ENCODE data around the gene DDX3X.
"Not testable (repeated sequence)": the region's sequence is repeated elsewhere in the genome, so short reads cannot be mapped to it uniquely, and the experiment has no call there.

DDX3X gene

GRCh38 chrX:41351923-41352322 is 18.0 kb downstream of the DDX3X start:
- H3K4me2 ChIP-seq (ENCODE audit: low read length): no peak overlapping the region
- no peak overlapping the region for H2BK15ac ChIP-seq (replicated peaks; ENCODE audit: low read depth)
- H3K4me1 ChIP-seq (ENCODE audit: control insufficient read depth, low read depth, low read length): no peaks in the 10 kb centered on the region
- no peak for DNase-seq
- WGBS (ENCODE audit: extremely low coverage, insufficient coverage, low lambda C conversion rate): no CpG with 5 or more reads among the region's 3 CpGs
- no peaks in the 10 kb centered on the region for H3K79me2 ChIP-seq (ENCODE audit: control insufficient read depth, insufficient read depth, low read length)
- H3K27me3 ChIP-seq (ENCODE audit: insufficient read depth, low read length, poor library complexity): no peaks in the 10 kb centered on the region
- no peak overlapping the region for H3K4me3 ChIP-seq (ENCODE audit: low read length)
- H3K18ac ChIP-seq (ENCODE audit: low read length): no peak overlapping the region
- H3K79me1 ChIP-seq (ENCODE audit: low read length): no peaks in the 10 kb centered on the region
- H3K9ac ChIP-seq (ENCODE audit: low read length): no peak overlapping the region
- no peak overlapping the region for H2BK5ac ChIP-seq (ENCODE audit: low read length)
- no peak overlapping the region for H3K4ac ChIP-seq (ENCODE audit: low read depth, low read length)
- no peak overlapping the region for H3K27ac ChIP-seq (ENCODE audit: low read depth, low read length)
- H4K8ac ChIP-seq (ENCODE audit: low read depth, low read length): no peak overlapping the region
- H3K56ac ChIP-seq (ENCODE audit: low read length): no peak overlapping the region
- H2AK5ac ChIP-seq (ENCODE audit: low read length): no peak overlapping the region
- no peak overlapping the region for H4K5ac ChIP-seq (ENCODE audit: low read length)
- peaks cover 2% of the 10 kb centered on the region for H3K36me3 ChIP-seq (ENCODE audit: control insufficient read depth, insufficient read depth, low read length)
- no peak overlapping the region for H2BK120ac ChIP-seq (ENCODE audit: low read depth, low read length)
- H3K23ac ChIP-seq (ENCODE audit: low read length): no peak overlapping the region

DNA sequence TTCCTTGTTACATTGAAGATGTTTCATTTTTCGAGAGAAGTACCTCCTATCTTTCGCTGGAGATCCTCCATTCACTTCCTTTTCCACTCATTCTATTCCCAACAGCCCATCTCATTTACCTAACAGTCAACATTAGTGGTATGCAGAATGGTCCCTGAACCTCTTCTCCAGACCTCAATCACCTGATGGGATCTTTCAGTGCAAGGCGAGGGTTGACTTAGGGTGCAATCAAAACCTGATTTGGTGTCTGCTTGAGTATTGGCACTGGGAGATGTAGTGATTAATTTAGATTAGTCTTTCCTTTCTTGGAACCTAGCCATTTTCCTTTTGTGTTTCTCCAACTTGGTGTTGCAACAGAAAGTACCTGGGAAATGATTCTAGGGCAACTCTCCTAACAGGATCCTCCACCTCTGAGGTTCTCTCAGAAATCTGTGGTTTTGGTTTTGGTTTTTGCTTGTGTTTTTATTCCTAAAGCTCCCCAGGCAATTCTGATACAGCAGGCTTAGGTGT is 18.4 kb downstream of the DDX3X start:
- no peak for DNase-seq
- no peaks in the 10 kb centered on the region for H3K79me1 ChIP-seq (ENCODE audit: low read length)
- no peak overlapping the region for H2AK5ac ChIP-seq (ENCODE audit: low read length)
- H3K4ac ChIP-seq (ENCODE audit: low read depth, low read length): no peak overlapping the region
- peaks cover 2% of the 10 kb centered on the region for H3K36me3 ChIP-seq (ENCODE audit: control insufficient read depth, insufficient read depth, low read length)
- no peak overlapping the region for H3K4me2 ChIP-seq (ENCODE audit: low read length)
- no peaks in the 10 kb centered on the region for H3K27me3 ChIP-seq (ENCODE audit: insufficient read depth, low read length, poor library complexity)
- H3K56ac ChIP-seq (ENCODE audit: low read length): no peak overlapping the region
- no peak overlapping the region for H3K27ac ChIP-seq (ENCODE audit: low read depth, low read length)
- H3K9ac ChIP-seq (ENCODE audit: low read length): no peak overlapping the region
- H2BK120ac ChIP-seq (ENCODE audit: low read depth, low read length): no peak overlapping the region
- H3K79me2 ChIP-seq (ENCODE audit: control insufficient read depth, insufficient read depth, low read length): no peaks in the 10 kb centered on the region
- no peak overlapping the region for H4K8ac ChIP-seq (ENCODE audit: low read depth, low read length)
- H4K5ac ChIP-seq (ENCODE audit: low read length): no peak overlapping the region
- H2BK5ac ChIP-seq (ENCODE audit: low read length): no peak overlapping the region
- H3K4me3 ChIP-seq (ENCODE audit: low read length): no peak overlapping the region
- H3K23ac ChIP-seq (ENCODE audit: low read length): no peak overlapping the region
- no CpG with 5 or more reads among the region's 3 CpGs for WGBS (ENCODE audit: extremely low coverage, insufficient coverage, low lambda C conversion rate)
- H2BK15ac ChIP-seq (replicated peaks; ENCODE audit: low read depth): no peak overlapping the region
- no peaks in the 10 kb centered on the region for H3K4me1 ChIP-seq (ENCODE audit: control insufficient read depth, low read depth, low read length)
- no peak overlapping the region for H3K18ac ChIP-seq (ENCODE audit: low read length)

GRCh38 chrX:41353985-41354384 is 20.0 kb downstream of the DDX3X start:
- Histone ChIP-seq H3K4me1 (ENCODE audit: control insufficient read depth, low read depth, low read length) (no peaks in the 10 kb centered on the region), H3K4me2 (ENCODE audit: low read length) (no peak overlapping the region), H3K4ac (ENCODE audit: low read depth, low read length) (no peak overlapping the region), H3K4me3 (ENCODE audit: low read length) (no peak overlapping the region), H3K9ac (ENCODE audit: low read length) (no peak overlapping the region), H3K36me3 (ENCODE audit: control insufficient read depth, insufficient read depth, low read length) (no peaks in the 10 kb centered on the region), H3K27ac (ENCODE audit: low read depth, low read length) (no peak overlapping the region), H4K5ac (ENCODE audit: low read length) (no peak overlapping the region), H2BK120ac (ENCODE audit: low read depth, low read length) (no peak overlapping the region), H3K79me2 (ENCODE audit: control insufficient read depth, insufficient read depth, low read length) (no peaks in the 10 kb centered on the region), H3K27me3 (ENCODE audit: insufficient read depth, low read length, poor library complexity) (no peaks in the 10 kb centered on the region), H2BK5ac (ENCODE audit: low read length) (no peak overlapping the region), H2BK15ac (replicated peaks; ENCODE audit: low read depth) (no peak overlapping the region), H3K23ac (ENCODE audit: low read length) (no peak overlapping the region), H2AK5ac (ENCODE audit: low read length) (no peak overlapping the region), H3K18ac (ENCODE audit: low read length) (no peak overlapping the region), H3K56ac (ENCODE audit: low read length) (no peak overlapping the region), H3K79me1 (ENCODE audit: low read length) (no peaks in the 10 kb centered on the region), H4K8ac (ENCODE audit: low read depth, low read length) (no peak overlapping the region)
- DNase-seq: no peak
- WGBS (ENCODE audit: extremely low coverage, insufficient coverage, low lambda C conversion rate): no CpG with 5 or more reads among the region's 3 CpGs

GRCh38 chrX:41369152-41369551 is 35.2 kb downstream of the DDX3X start:
- Histone ChIP-seq H2BK15ac (replicated peaks; ENCODE audit: low read depth) (no peak overlapping the region), H3K79me1 (ENCODE audit: low read length) (no peaks in the 10 kb centered on the region), H3K4me2 (ENCODE audit: low read length) (no peak overlapping the region), H2AK5ac (ENCODE audit: low read length) (no peak overlapping the region), H3K79me2 (ENCODE audit: control insufficient read depth, insufficient read depth, low read length) (no peaks in the 10 kb centered on the region), H3K4me3 (ENCODE audit: low read length) (no peak overlapping the region), H3K56ac (ENCODE audit: low read length) (no peak overlapping the region), H3K4ac (ENCODE audit: low read depth, low read length) (no peak overlapping the region), H3K9ac (ENCODE audit: low read length) (no peak overlapping the region), H2BK5ac (ENCODE audit: low read length) (no peak overlapping the region), H3K18ac (ENCODE audit: low read length) (no peak overlapping the region), H3K27me3 (ENCODE audit: insufficient read depth, low read length, poor library complexity) (no peaks in the 10 kb centered on the region), H4K8ac (ENCODE audit: low read depth, low read length) (no peak overlapping the region), H2BK120ac (ENCODE audit: low read depth, low read length) (no peak overlapping the region), H3K4me1 (ENCODE audit: control insufficient read depth, low read depth, low read length) (no peaks in the 10 kb centered on the region), H3K27ac (ENCODE audit: low read depth, low read length) (no peak overlapping the region), H3K23ac (ENCODE audit: low read length) (no peak overlapping the region), H4K5ac (ENCODE audit: low read length) (no peak overlapping the region), H3K36me3 (ENCODE audit: control insufficient read depth, insufficient read depth, low read length) (no peaks in the 10 kb centered on the region)
- DNase-seq: no peak
- WGBS (ENCODE audit: extremely low coverage, insufficient coverage, low lambda C conversion rate): no CpG with 5 or more reads among the region's 4 CpGs

DNA sequence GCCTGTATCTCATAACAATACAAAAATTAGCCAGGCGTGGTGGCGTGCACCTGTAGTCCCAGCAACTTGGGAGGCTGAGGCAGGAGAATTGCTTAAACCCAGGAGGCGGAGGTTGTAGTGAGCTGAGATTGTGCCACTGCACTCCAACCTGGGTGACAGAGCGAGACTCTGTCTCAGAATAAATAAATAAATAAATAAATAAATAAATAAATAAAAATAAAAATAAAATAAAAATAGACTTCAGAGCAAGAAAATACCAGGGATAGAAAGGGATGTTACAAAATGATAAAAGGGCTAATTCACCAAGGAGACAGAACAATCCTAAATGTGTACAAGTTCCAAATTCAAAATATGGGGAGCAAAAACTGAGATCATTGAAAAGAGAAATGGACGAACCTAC is 37.6 kb downstream of the DDX3X start:
- not testable (repeated sequence) for H2AK5ac ChIP-seq (ENCODE audit: low read length); H3K79me2 ChIP-seq (ENCODE audit: control insufficient read depth, insufficient read depth, low read length); H3K79me1 ChIP-seq (ENCODE audit: low read length); H3K4me2 ChIP-seq (ENCODE audit: low read length); H3K27ac ChIP-seq (ENCODE audit: low read depth, low read length); H3K18ac ChIP-seq (ENCODE audit: low read length); H3K23ac ChIP-seq (ENCODE audit: low read length); H3K36me3 ChIP-seq (ENCODE audit: control insufficient read depth, insufficient read depth, low read length); H2BK120ac ChIP-seq (ENCODE audit: low read depth, low read length); DNase-seq; H3K4me3 ChIP-seq (ENCODE audit: low read length); H4K5ac ChIP-seq (ENCODE audit: low read length); H3K27me3 ChIP-seq (ENCODE audit: insufficient read depth, low read length, poor library complexity); H3K9ac ChIP-seq (ENCODE audit: low read length); H2BK15ac ChIP-seq (replicated peaks; ENCODE audit: low read depth); H2BK5ac ChIP-seq (ENCODE audit: low read length); H4K8ac ChIP-seq (ENCODE audit: low read depth, low read length); H3K4me1 ChIP-seq (ENCODE audit: control insufficient read depth, low read depth, low read length); H3K56ac ChIP-seq (ENCODE audit: low read length); H3K4ac ChIP-seq (ENCODE audit: low read depth, low read length)
- no CpG with 5 or more reads among the region's 5 CpGs for WGBS (ENCODE audit: extremely low coverage, insufficient coverage, low lambda C conversion rate)

DNA sequence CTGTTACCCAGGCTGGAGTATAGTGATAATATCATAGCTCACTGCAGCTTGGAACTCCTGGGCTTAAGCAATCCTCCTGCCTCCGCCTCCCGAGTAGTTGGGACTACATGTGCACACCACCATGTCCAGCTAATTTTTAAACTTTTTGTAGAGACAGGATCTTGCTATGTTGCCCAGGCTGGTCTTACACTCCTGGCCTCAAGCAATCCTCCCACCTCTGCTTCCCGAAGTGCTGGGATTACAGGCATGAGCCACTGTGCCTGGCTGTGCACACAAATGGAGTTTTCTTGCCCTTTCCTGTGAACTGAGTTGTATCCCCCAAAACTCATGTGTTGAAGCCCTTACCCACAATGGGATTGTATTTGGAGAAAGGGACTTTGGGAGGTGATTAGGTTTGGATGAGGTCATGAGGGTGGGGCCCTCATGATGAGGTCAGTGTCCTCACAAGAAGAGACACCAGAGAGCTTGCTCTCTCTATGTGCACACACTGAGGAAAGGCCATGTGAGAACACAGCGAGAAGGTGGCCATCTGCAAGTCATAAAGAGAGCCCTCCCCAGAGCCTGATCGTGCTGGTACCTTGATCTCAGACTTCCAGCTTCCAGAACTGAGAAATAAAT is 40.1 kb downstream of the DDX3X start:
- H2BK120ac ChIP-seq (ENCODE audit: low read depth, low read length): no peak overlapping the region
- H2AK5ac ChIP-seq (ENCODE audit: low read length): no peak overlapping the region
- no peak overlapping the region for H3K4me2 ChIP-seq (ENCODE audit: low read length)
- H2BK5ac ChIP-seq (ENCODE audit: low read length): no peak overlapping the region
- no peaks in the 10 kb centered on the region for H3K4me1 ChIP-seq (ENCODE audit: control insufficient read depth, low read depth, low read length)
- no peak overlapping the region for H3K4ac ChIP-seq (ENCODE audit: low read depth, low read length)
- WGBS (ENCODE audit: extremely low coverage, insufficient coverage, low lambda C conversion rate): no CpG with 5 or more reads among the region's 5 CpGs
- no peak overlapping the region for H4K8ac ChIP-seq (ENCODE audit: low read depth, low read length)
- H3K36me3 ChIP-seq (ENCODE audit: control insufficient read depth, insufficient read depth, low read length): no peaks in the 10 kb centered on the region
- no peak overlapping the region for H3K23ac ChIP-seq (ENCODE audit: low read length)
- no peaks in the 10 kb centered on the region for H3K79me2 ChIP-seq (ENCODE audit: control insufficient read depth, insufficient read depth, low read length)
- no peaks in the 10 kb centered on the region for H3K79me1 ChIP-seq (ENCODE audit: low read length)
- H3K18ac ChIP-seq (ENCODE audit: low read length): no peak overlapping the region
- no peaks in the 10 kb centered on the region for H3K27me3 ChIP-seq (ENCODE audit: insufficient read depth, low read length, poor library complexity)
- H2BK15ac ChIP-seq (replicated peaks; ENCODE audit: low read depth): no peak overlapping the region
- H3K56ac ChIP-seq (ENCODE audit: low read length): no peak overlapping the region
- DNase-seq: no peak
- H3K27ac ChIP-seq (ENCODE audit: low read depth, low read length): no peak overlapping the region
- H3K9ac ChIP-seq (ENCODE audit: low read length): no peak overlapping the region
- no peak overlapping the region for H4K5ac ChIP-seq (ENCODE audit: low read length)
- no peak overlapping the region for H3K4me3 ChIP-seq (ENCODE audit: low read length)

All from mesendoderm (in vitro differentiated cells).